Ectodermal cell (in vitro differentiated cells): ENCODE measurements around the gene THSD7B.
"Not testable (repeated sequence)": the region's sequence is repeated elsewhere in the genome, so short reads cannot be mapped to it uniquely, and the experiment has no call there.

Source experiments
- H3K27ac ChIP-seq: 2 replicates; pipeline ENCODE4 v1.7.0; 2013; ENCODE audit warnings: mild to moderate bottlenecking, low read depth, low read length; ENCODE audit not compliant: insufficient read depth, poor library complexity, severe bottlenecking
- H3K27me3 ChIP-seq: 2 replicates; pipeline ENCODE4 v1.7.0; 2013; ENCODE audit warnings: mild to moderate bottlenecking, low read length; ENCODE audit not compliant: insufficient read depth, control insufficient read depth, poor library complexity, severe bottlenecking
- H3K36me3 ChIP-seq: one replicate; pipeline ENCODE4 v1.7.0; 2013; ENCODE audit warnings: low read length; ENCODE audit not compliant: control insufficient read depth, insufficient read depth
- H3K4me1 ChIP-seq: one replicate; pipeline ENCODE4 v1.7.0; 2013; ENCODE audit warnings: low read length; ENCODE audit not compliant: control insufficient read depth, insufficient read depth
- H3K4me3 ChIP-seq: 2 replicates; pipeline ENCODE4 v1.7.0; 2013; ENCODE audit warnings: low read depth, low read length, control low read depth; ENCODE audit not compliant: insufficient read depth
- H3K9me3 ChIP-seq: 2 replicates; pipeline ENCODE4 v1.7.0; 2013; ENCODE audit warnings: mild to moderate bottlenecking, low read length, moderate library complexity; ENCODE audit not compliant: control insufficient read depth
- WGBS, 2 experiments: methylation state at CpG; one replicate each; pipeline ENCODE4 v1.1.7; 2013; ENCODE audit warnings: missing lambda C conversion rate in 2 of 2; 5-methylcytosine and 5-hydroxymethylcytosine counted together

THSD7B gene

GRCh38 chr2:136981689-136982088 lies 216.3 kb downstream of the THSD7B start:
- not testable (repeated sequence) for H3K4me1 ChIP-seq, H3K27ac ChIP-seq, H3K36me3 ChIP-seq, H3K27me3 ChIP-seq, H3K4me3 ChIP-seq, H3K9me3 ChIP-seq
- WGBS, 2 experiments: 94 to 95% methylated on average over 6 of the region's 6 CpGs

- WGBS, 2 experiments: 88 to 93% methylated on average over 4 of the region's 4 CpGs
- Histone ChIP-seq H3K27ac (no peak overlapping the region), H3K27me3 (no peaks in the 10 kb centered on the region), H3K36me3 (no peaks in the 10 kb centered on the region), H3K4me1 (no peaks in the 10 kb centered on the region), H3K9me3 (no peaks in the 10 kb centered on the region), H3K4me3 (no peak overlapping the region)
Observed at GRCh38 chr2:136985044-136985443, 219.7 kb downstream of the THSD7B start.

- no peak overlapping the region for H3K4me3 ChIP-seq
- no peaks in the 10 kb centered on the region for H3K27me3 ChIP-seq
- H3K36me3 ChIP-seq: no peaks in the 10 kb centered on the region
- H3K27ac ChIP-seq: no peak overlapping the region
- H3K9me3 ChIP-seq: no peaks in the 10 kb centered on the region
- no peaks in the 10 kb centered on the region for H3K4me1 ChIP-seq
- WGBS, 2 experiments: 92 to 99% methylated on average over 4 to 5 of the region's 5 CpGs
Observed at GRCh38 chr2:136986605-136987221, 221.4 kb downstream of the THSD7B start.

GRCh38 chr2:136990316-136990715 lies 225.0 kb downstream of the THSD7B start:
- H3K27me3 ChIP-seq: no peaks in the 10 kb centered on the region
- H3K9me3 ChIP-seq: no peaks in the 10 kb centered on the region
- WGBS, 2 experiments: 88 to 94% methylated on average over 4 of the region's 4 CpGs
- H3K4me3 ChIP-seq: no peak overlapping the region
- H3K4me1 ChIP-seq: no peaks in the 10 kb centered on the region
- H3K36me3 ChIP-seq: no peaks in the 10 kb centered on the region
- no peak overlapping the region for H3K27ac ChIP-seq

GRCh38 chr2:136994793-136995192 lies 229.4 kb downstream of the THSD7B start:
- Histone ChIP-seq H3K27ac (no peak overlapping the region), H3K4me3 (no peak overlapping the region), H3K4me1 (no peaks in the 10 kb centered on the region), H3K9me3 (no peaks in the 10 kb centered on the region), H3K36me3 (no peaks in the 10 kb centered on the region), H3K27me3 (no peaks in the 10 kb centered on the region)
- WGBS, 2 experiments: 82 to 92% methylated on average over 1 of the region's 1 CpG

- Histone ChIP-seq H3K9me3 (no peaks in the 10 kb centered on the region), H3K27ac (no peak overlapping the region), H3K36me3 (no peaks in the 10 kb centered on the region), H3K4me1 (no peaks in the 10 kb centered on the region), H3K4me3 (no peak overlapping the region), H3K27me3 (no peaks in the 10 kb centered on the region)
- 95 to 96% methylated on average over 1 of the region's 1 CpG for WGBS, 2 experiments
Observed at GRCh38 chr2:136997557-136997956, 232.2 kb downstream of the THSD7B start.

GRCh38 chr2:137000811-137001210 lies 235.5 kb downstream of the THSD7B start:
- Histone ChIP-seq H3K27me3 (no peaks in the 10 kb centered on the region), H3K9me3 (no peaks in the 10 kb centered on the region), H3K4me1 (no peaks in the 10 kb centered on the region), H3K27ac (no peak overlapping the region), H3K4me3 (no peak overlapping the region), H3K36me3 (no peaks in the 10 kb centered on the region)
- WGBS, 2 experiments: 100% methylated on average over 1 to 2 of the region's 2 CpGs

GRCh38 chr2:137002896-137003295 lies 237.6 kb downstream of the THSD7B start:
- H3K9me3 ChIP-seq: no peaks in the 10 kb centered on the region
- H3K4me3 ChIP-seq: no peak overlapping the region
- no peaks in the 10 kb centered on the region for H3K36me3 ChIP-seq
- H3K27ac ChIP-seq: no peak overlapping the region
- H3K27me3 ChIP-seq: no peaks in the 10 kb centered on the region
- no peaks in the 10 kb centered on the region for H3K4me1 ChIP-seq
- WGBS, 2 experiments: 80 to 94% methylated on average over 1 of the region's 1 CpG

GRCh38 chr2:137005210-137005609 lies 239.9 kb downstream of the THSD7B start:
- 100% methylated on average over 2 of the region's 2 CpGs for WGBS, 2 experiments
- Histone ChIP-seq H3K27me3 (no peaks in the 10 kb centered on the region), H3K4me3 (no peak overlapping the region)

GRCh38 chr2:137007938-137008337 lies 242.6 kb downstream of the THSD7B start:
- Histone ChIP-seq H3K9me3 (no peaks in the 10 kb centered on the region), H3K4me3 (no peak overlapping the region), H3K27me3 (no peaks in the 10 kb centered on the region), H3K36me3 (no peaks in the 10 kb centered on the region), H3K4me1 (no peaks in the 10 kb centered on the region), H3K27ac (no peak overlapping the region)

More at GRCh38 chr2:137005210-137005609, 239.9 kb downstream of the THSD7B start:
- H3K9me3 ChIP-seq: no peaks in the 10 kb centered on the region
- H3K4me1 ChIP-seq: no peaks in the 10 kb centered on the region
- H3K36me3 ChIP-seq: no peaks in the 10 kb centered on the region
- no peak overlapping the region for H3K27ac ChIP-seq

- no peak overlapping the region for H3K4me3 ChIP-seq
- H3K4me1 ChIP-seq: no peaks in the 10 kb centered on the region
- H3K9me3 ChIP-seq: no peaks in the 10 kb centered on the region
- H3K27me3 ChIP-seq: no peaks in the 10 kb centered on the region
- no peak overlapping the region for H3K27ac ChIP-seq
- no peaks in the 10 kb centered on the region for H3K36me3 ChIP-seq
- 90 to 93% methylated on average over 2 of the region's 2 CpGs for WGBS, 2 experiments
Observed at GRCh38 chr2:137009953-137010352, 244.6 kb downstream of the THSD7B start.
